GM23338 (cell line): Measurements from ENCODE around the gene MYL1.

Experiments used
- CREB1 ChIP-seq: fragments of 250-450 bp; sonication (Bioruptor Pico); IDR thresholded peaks from 2 replicates; pipeline ENCODE4 v1.5.0; 2020; ENCODE audit warnings: low read depth, mild to moderate bottlenecking, moderate library complexity
- EZH2 ChIP-seq: fragments of 200-600 bp; sonication (generic); IDR thresholded peaks from one replicate; pipeline ENCODE4 v1.8.0; 2017; ENCODE audit warnings: antibody characterized with exemption, mild to moderate bottlenecking, low read depth; ENCODE audit not compliant: unreplicated experiment
- EZH2phosphoT487 ChIP-seq: fragments of 200-600 bp; sonication (generic); IDR thresholded peaks from one replicate; pipeline ENCODE4 v1.8.1; 2018; ENCODE audit warnings: antibody characterized with exemption; ENCODE audit not compliant: unreplicated experiment
- JUNB ChIP-seq: IDR thresholded peaks from one replicate; pipeline ENCODE4 v1.6.1; 2016; ENCODE audit warnings: antibody characterized with exemption; ENCODE audit not compliant: unreplicated experiment
- POLR2AphosphoS5 ChIP-seq: IDR thresholded peaks from 2 replicates; pipeline ENCODE4 v1.6.1; 2016; ENCODE audit warnings: antibody characterized with exemption, low read depth
- STAT1 ChIP-seq: IDR thresholded peaks from one replicate; pipeline ENCODE4 v1.6.1; 2016; ENCODE audit warnings: antibody characterized with exemption; ENCODE audit not compliant: unreplicated experiment
- ZNF114 ChIP-seq: fragments of 250-450 bp; sonication (Bioruptor Pico); IDR thresholded peaks from 2 replicates; pipeline ENCODE4 v1.5.0; 2020; ENCODE audit warnings: mild to moderate bottlenecking, moderate library complexity
- ZNF331 ChIP-seq: fragments of 250-450 bp; sonication (Bioruptor Pico); IDR thresholded peaks from 2 replicates; pipeline ENCODE4 v1.5.0; 2020; ENCODE audit warnings: low read depth, mild to moderate bottlenecking, moderate library complexity
- TF ChIP-seq, protein P1 (sequence below), 2 experiments: fragments of 200-600 bp in 1 of 2; sonication (generic) in 1 of 2; conservative IDR thresholded peaks; 2 replicates each; pipeline versions ENCODE4 v1.5.1 to v1.6.1; 2016 to 2017; ENCODE audit warnings: antibody characterized with exemption in 2 of 2, low read depth in 2 of 2, mild to moderate bottlenecking in 2 of 2, moderate library complexity in 1 of 2
- TF ChIP-seq, protein P2 (sequence below): IDR thresholded peaks from one replicate; pipeline ENCODE4 v1.6.1; 2018; ENCODE audit warnings: antibody characterized with exemption; ENCODE audit not compliant: unreplicated experiment
- TF ChIP-seq, protein P3 (sequence below): IDR thresholded peaks from 2 replicates; pipeline ENCODE4 v1.6.1; 2016; ENCODE audit warnings: antibody characterized with exemption

DNA sequence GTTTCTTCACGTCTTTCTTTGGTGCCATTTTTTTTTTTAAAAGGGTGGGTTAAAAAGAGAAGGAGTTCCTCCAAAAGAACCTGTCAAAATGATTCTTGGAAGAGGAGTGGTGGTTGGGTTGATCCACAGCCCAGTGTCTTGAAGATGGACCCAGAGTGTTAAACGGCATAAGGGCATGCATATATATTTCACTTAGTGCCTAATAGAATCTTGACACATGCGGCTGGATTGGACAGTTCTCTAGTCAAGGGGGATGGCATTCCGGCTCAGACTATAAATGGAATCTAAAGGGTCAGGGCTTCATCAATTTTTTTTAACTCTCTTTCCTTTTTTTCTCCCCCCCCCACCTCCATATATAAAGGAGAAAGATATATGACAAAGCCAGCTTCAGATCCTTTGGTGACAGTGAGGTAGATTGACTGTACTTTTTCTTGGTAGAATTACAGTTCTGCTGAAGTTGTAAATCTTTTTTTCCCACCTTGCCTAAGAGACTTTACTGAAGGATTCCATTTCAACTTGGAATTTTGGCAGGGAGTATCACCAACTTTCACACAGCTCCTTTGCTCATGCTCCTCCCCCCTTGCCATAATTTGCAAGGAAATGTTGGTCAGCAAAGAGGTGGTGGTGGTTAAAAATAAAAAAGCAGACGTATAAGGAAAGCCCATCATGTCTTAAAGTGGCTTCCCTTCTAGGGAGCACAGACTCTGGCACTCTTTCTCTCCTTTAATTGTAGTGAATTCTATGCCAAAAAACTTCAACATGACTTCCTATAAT is at the start of gene MYL1:
- TF ChIP-seq, protein P1, sequence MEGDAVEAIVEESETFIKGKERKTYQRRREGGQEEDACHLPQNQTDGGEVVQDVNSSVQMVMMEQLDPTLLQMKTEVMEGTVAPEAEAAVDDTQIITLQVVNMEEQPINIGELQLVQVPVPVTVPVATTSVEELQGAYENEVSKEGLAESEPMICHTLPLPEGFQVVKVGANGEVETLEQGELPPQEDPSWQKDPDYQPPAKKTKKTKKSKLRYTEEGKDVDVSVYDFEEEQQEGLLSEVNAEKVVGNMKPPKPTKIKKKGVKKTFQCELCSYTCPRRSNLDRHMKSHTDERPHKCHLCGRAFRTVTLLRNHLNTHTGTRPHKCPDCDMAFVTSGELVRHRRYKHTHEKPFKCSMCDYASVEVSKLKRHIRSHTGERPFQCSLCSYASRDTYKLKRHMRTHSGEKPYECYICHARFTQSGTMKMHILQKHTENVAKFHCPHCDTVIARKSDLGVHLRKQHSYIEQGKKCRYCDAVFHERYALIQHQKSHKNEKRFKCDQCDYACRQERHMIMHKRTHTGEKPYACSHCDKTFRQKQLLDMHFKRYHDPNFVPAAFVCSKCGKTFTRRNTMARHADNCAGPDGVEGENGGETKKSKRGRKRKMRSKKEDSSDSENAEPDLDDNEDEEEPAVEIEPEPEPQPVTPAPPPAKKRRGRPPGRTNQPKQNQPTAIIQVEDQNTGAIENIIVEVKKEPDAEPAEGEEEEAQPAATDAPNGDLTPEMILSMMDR (conservative IDR thresholded peaks at IDR 0.05; ENCODE audit: low read depth in 2 of 2) = no peak
- TF ChIP-seq EZH2 = no peak
- TF ChIP-seq, protein P2, sequence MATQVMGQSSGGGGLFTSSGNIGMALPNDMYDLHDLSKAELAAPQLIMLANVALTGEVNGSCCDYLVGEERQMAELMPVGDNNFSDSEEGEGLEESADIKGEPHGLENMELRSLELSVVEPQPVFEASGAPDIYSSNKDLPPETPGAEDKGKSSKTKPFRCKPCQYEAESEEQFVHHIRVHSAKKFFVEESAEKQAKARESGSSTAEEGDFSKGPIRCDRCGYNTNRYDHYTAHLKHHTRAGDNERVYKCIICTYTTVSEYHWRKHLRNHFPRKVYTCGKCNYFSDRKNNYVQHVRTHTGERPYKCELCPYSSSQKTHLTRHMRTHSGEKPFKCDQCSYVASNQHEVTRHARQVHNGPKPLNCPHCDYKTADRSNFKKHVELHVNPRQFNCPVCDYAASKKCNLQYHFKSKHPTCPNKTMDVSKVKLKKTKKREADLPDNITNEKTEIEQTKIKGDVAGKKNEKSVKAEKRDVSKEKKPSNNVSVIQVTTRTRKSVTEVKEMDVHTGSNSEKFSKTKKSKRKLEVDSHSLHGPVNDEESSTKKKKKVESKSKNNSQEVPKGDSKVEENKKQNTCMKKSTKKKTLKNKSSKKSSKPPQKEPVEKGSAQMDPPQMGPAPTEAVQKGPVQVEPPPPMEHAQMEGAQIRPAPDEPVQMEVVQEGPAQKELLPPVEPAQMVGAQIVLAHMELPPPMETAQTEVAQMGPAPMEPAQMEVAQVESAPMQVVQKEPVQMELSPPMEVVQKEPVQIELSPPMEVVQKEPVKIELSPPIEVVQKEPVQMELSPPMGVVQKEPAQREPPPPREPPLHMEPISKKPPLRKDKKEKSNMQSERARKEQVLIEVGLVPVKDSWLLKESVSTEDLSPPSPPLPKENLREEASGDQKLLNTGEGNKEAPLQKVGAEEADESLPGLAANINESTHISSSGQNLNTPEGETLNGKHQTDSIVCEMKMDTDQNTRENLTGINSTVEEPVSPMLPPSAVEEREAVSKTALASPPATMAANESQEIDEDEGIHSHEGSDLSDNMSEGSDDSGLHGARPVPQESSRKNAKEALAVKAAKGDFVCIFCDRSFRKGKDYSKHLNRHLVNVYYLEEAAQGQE = no peak
- TF ChIP-seq ZNF114 = no peak
- no peak for TF ChIP-seq EZH2phosphoT487
- no peak for TF ChIP-seq POLR2AphosphoS5
- TF ChIP-seq, protein P3, sequence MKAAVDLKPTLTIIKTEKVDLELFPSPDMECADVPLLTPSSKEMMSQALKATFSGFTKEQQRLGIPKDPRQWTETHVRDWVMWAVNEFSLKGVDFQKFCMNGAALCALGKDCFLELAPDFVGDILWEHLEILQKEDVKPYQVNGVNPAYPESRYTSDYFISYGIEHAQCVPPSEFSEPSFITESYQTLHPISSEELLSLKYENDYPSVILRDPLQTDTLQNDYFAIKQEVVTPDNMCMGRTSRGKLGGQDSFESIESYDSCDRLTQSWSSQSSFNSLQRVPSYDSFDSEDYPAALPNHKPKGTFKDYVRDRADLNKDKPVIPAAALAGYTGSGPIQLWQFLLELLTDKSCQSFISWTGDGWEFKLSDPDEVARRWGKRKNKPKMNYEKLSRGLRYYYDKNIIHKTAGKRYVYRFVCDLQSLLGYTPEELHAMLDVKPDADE = no peak
- TF ChIP-seq CREB1 (CRISPR knock-in tag) = no peak
- TF ChIP-seq JUNB = no peak
- TF ChIP-seq ZNF331 (CRISPR knock-in tag) = no peak
- no peak for TF ChIP-seq STAT1
